ENCODE measurements around the gene RALY. TPM values are rescaled to one million over a fixed set of nuclear protein-coding genes. Genes with fewer than 3 reads are reported as not detected.

Gene RALY
- total RNA-seq, 4 donors from 2014 or later: 23.2 to 101 (median 87.5) TPM

DNA sequence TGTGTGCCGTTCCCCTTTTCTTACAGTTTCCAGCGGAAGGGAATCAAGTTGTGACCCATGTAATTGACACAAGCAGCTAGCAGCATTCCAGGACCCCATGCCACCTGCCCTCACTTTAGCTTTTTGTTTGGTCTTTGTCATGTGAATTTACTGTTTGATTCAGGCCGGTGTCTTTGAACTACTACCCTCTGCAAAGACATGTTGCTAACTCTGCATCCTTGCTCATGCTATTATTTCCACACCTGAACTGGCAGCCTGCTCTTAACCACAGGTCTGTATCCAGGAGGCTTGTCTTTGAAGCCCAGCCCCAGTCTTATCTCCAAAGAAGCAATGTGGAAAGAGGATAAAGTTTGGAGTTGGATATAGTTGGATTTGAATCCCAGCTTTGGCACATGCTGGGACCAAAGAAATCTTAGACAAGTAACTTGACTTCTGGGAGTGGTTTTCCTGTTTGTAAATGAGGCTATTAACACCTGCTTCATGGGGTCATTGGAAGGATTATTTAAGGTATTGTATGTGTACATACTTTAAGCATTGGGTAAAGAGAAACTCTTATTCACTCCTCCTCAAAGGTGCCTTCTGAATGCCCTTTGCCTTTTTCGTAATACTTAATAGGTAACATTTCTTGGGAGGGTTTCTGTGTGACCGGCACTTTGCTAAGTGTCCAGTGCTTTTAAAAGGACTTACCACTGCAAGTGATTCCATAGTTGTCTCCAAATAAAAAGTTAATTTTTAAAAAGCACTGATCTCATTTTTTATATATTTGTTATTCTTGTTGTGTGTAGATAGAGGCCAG is 52.4 kb downstream of the RALY start:
- no peaks in the 10 kb centered on the region for H3K36me3 ChIP-seq
- no peak overlapping the region for H3K4me3 ChIP-seq
- H3K4me1 ChIP-seq: peaks cover 0 to 6% of the 10 kb centered on the region in 2 donors
- TF ChIP-seq, protein P1, sequence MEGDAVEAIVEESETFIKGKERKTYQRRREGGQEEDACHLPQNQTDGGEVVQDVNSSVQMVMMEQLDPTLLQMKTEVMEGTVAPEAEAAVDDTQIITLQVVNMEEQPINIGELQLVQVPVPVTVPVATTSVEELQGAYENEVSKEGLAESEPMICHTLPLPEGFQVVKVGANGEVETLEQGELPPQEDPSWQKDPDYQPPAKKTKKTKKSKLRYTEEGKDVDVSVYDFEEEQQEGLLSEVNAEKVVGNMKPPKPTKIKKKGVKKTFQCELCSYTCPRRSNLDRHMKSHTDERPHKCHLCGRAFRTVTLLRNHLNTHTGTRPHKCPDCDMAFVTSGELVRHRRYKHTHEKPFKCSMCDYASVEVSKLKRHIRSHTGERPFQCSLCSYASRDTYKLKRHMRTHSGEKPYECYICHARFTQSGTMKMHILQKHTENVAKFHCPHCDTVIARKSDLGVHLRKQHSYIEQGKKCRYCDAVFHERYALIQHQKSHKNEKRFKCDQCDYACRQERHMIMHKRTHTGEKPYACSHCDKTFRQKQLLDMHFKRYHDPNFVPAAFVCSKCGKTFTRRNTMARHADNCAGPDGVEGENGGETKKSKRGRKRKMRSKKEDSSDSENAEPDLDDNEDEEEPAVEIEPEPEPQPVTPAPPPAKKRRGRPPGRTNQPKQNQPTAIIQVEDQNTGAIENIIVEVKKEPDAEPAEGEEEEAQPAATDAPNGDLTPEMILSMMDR (IDR thresholded peaks at IDR 0.05): no peak
- TF ChIP-seq POLR2A (IDR thresholded peaks at IDR 0.05): no peak
- H3K27ac ChIP-seq: no peak overlapping the region
- no peaks in the 10 kb centered on the region for H3K27me3 ChIP-seq
- DNase-seq: no peak
- H3K9me3 ChIP-seq: no peaks in the 10 kb centered on the region
- intact Hi-C loops (cut with DNase I; ENCODE audit: low total_unique reads): no loop called here

- H3K27me3 ChIP-seq: no peaks in the 10 kb centered on the region
- no peak for DNase-seq
- H3K9me3 ChIP-seq: no peaks in the 10 kb centered on the region
- intact Hi-C loops (cut with DNase I; ENCODE audit: low total_unique reads): no loop called here
- H3K36me3 ChIP-seq: no peaks in the 10 kb centered on the region
- no peak overlapping the region for H3K4me3 ChIP-seq
- no peak overlapping the region for H3K27ac ChIP-seq
- peaks cover 0 to 6% of the 10 kb centered on the region in 2 donors for H3K4me1 ChIP-seq
- TF ChIP-seq, protein P1 (IDR thresholded peaks at IDR 0.05): no peak
- no peak for TF ChIP-seq POLR2A (IDR thresholded peaks at IDR 0.05)
Observed at GRCh38 chr20:34047010-34047687, 53.4 kb downstream of the RALY start.

DNA sequence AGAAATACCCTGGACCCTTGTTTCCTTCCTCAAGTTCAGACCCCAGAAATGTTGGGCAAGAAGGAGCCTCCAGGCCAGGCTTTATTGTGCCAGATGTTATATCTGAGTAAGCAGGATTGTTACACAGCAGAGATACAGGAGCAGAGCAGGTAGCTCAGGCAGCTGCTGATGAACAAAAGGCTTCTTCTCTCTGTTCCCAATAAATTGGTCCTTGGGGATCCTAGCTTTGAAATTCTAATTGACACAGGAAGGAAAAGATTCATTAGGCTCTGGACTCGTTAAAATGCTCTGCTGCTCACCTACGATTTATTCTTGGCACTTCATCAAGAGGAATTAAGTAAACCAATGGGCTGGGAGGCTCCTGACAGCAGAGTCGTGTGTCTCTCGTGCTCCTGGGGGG is 54.2 kb downstream of the RALY start:
- Histone ChIP-seq H3K36me3 (no peaks in the 10 kb centered on the region), H3K27me3 (no peaks in the 10 kb centered on the region), H3K4me1 (peaks cover 0 to 6% of the 10 kb centered on the region in 2 donors), H3K9me3 (no peaks in the 10 kb centered on the region), H3K4me3 (no peak overlapping the region), H3K27ac (no peak overlapping the region)
- intact Hi-C loops (cut with DNase I; ENCODE audit: low total_unique reads): no loop called here
- DNase-seq: no peak
- TF ChIP-seq POLR2A (IDR thresholded peaks at IDR 0.05): no peak
- TF ChIP-seq, protein P1 (IDR thresholded peaks at IDR 0.05): no peak

DNA sequence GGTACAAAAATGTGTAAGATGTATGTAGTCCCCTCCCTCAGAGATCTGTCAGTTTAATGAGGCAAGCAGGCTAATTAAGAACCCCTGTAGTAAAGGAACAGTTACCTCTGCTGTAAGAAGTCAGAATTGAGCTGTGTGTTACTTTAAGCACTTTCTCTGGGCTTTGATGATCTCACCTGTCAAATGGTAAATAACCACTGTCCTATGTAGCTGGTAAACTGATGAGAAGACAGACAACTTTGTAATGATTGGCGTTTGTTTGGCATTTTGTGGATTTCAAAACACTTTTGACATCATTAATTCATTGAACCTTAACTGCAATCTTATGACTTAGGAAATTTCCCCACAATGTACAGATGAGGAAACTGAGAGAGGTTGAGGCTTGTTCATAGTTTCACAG is 55.7 kb downstream of the RALY start:
- Histone ChIP-seq H3K4me3 (no peak overlapping the region), H3K27ac (no peak overlapping the region), H3K36me3 (no peaks in the 10 kb centered on the region), H3K4me1 (peaks cover 0 to 6% of the 10 kb centered on the region in 2 donors), H3K9me3 (no peaks in the 10 kb centered on the region), H3K27me3 (no peaks in the 10 kb centered on the region)
- intact Hi-C loops (cut with DNase I; ENCODE audit: low total_unique reads): no loop called here
- no peak for DNase-seq
- TF ChIP-seq, protein P1 (IDR thresholded peaks at IDR 0.05): no peak
- TF ChIP-seq POLR2A (IDR thresholded peaks at IDR 0.05): no peak

All from uterus (tissue), 4 donors.